ENCODE results near the gene C4BPB.

- TF ChIP-seq YY1 (IDR thresholded peaks at IDR 0.05; ENCODE audit: insufficient read depth, insufficient read length) (no peak), ZNF274 (IDR thresholded peaks at IDR 0.05; ENCODE audit: low read depth, low read length) (no peak), SUZ12 (IDR thresholded peaks at IDR 0.05; ENCODE audit: extremely low read depth, insufficient read depth, insufficient read length) (no peak)
Observed at GRCh38 chr1:207055386-207056001, 33.2 kb upstream of the C4BPB start.
